RPMI8226 (cell line): ENCODE results near the gene PAPPA2.

ENCODE experiments used
- DNase-seq: peaks from one replicate; pipeline ENCODE4 v3.0.0-alpha.2; 2015

PAPPA2 gene

GRCh38 chr1:176775996-176776395 lies 313.0 kb downstream of the PAPPA2 start:
- DNase-seq = no peak

DNA sequence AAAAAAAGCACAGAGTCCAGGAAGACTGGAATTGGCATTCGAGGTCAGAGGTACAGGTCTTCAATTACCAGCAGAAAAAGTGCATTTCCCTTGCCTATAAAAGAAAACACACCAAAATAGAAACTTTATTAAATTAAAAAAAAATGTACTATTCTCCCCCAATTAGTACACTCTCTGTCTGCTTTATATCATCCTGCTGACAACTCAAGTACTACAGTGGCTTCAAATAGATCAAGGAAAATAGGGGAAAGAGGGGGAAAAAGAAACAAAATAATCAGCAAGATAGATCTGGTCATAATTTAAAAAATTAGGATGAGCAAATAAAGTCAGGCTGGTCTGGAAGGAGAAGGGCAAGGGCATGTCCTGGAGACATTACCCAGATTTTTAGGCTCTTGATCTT lies 315.1 kb downstream of the PAPPA2 start:
- DNase-seq = no peak

GRCh38 chr1:176779992-176780328 lies 317.0 kb downstream of the PAPPA2 start:
- DNase-seq = no peak

GRCh38 chr1:176783309-176783708 lies 320.3 kb downstream of the PAPPA2 start:
- no peak for DNase-seq

DNA sequence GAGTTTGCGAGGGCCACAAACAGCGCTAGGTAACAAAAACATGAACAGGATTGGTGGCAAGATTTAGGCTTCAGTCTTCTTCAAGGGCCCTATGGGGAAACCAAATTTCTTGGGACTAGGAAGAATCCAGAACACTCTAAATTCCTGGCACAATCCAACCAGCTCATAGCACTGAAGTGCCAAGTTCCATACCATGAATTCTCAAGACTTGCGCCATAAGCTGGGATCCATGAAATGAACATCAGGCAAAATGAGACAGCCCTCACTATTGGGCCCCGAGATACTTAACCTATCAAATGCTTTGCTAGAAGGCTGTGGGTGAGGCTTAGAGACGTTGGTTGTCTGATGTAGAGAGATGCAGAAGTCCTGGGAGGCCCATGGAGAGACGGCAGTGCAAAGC lies 322.1 kb downstream of the PAPPA2 start:
- no peak for DNase-seq

DNA sequence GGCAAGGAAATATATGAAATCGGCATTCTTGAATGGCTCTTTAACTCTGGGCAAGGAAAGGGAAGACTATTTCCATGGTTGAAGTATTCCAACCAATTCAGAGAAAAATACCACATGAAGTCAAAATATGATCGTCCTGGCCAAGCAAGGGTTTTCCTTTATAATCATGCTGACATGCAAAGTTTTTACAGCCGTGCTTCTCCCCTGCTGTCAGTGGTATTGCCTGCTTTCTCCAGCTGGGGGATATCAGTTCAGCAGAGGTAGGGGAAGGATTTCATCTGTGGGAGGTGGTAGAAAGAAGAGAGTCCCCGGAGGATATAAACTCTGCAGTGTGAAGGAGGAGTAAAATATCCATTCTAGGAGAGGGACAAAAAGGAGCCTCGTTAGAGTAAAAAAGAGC lies 322.8 kb downstream of the PAPPA2 start:
- DNase-seq = no peak

GRCh38 chr1:176786274-176786673 lies 323.3 kb downstream of the PAPPA2 start:
- no peak for DNase-seq

DNA sequence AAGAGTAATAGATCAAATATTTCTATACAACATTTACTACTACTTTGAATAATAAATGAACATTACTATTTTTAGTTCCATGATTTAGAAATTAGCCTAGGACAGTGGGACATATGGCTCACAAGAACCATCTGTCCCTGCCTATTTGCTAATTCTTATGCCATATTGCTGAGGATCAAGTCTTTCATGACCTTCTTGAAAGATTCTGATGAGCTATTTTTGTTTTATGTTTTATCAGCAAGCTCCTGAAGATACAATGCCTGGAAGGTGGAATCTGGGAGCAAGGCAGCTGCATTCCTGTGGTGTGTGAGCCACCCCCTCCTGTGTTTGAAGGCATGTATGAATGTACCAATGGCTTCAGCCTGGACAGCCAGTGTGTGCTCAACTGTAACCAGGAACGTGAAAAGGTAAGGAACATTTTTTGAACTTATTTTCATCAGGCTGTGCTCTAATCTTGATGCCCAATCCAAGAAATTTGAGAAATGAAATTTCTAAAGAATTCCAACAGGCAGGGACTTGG lies 326.7 kb downstream of the PAPPA2 start:
- no peak for DNase-seq

DNA sequence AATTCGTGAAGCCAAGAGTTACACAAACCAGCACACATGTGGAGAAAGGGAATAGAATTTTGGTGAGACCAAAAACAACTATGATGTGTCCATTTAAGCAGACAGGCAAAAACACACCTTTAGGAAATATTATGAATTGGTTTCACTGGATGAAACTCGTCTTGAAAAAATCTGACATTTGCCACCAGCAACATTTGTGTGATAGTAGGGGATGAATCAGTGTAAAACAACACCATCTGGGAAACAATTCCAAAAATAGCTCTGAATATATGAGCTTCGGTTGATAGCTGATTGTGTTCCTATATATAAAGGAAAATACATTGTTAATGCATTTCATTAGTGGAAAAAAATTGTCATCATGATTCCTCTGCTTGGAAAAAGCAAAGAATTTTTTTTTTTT lies 327.8 kb downstream of the PAPPA2 start:
- DNase-seq = no peak

DNA sequence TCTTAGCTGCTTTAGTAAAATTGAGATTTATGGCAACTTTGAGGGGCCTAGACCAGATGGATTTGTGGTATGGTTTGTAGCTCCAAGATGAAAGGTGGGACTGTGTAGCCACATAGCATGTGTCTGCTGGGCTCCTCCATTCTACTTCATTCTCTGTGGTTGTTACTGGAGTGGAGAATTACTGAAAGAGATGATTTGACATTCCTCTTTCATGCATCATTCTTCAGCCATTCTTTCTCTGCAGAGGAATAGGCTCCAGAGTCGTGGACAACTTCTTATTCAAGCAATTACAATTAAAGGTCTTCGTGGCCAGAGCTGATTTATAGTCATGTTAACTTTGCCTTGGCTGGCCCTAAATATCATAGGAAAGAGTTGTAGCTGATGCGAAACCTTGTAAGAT lies 328.9 kb downstream of the PAPPA2 start:
- DNase-seq = no peak

DNA sequence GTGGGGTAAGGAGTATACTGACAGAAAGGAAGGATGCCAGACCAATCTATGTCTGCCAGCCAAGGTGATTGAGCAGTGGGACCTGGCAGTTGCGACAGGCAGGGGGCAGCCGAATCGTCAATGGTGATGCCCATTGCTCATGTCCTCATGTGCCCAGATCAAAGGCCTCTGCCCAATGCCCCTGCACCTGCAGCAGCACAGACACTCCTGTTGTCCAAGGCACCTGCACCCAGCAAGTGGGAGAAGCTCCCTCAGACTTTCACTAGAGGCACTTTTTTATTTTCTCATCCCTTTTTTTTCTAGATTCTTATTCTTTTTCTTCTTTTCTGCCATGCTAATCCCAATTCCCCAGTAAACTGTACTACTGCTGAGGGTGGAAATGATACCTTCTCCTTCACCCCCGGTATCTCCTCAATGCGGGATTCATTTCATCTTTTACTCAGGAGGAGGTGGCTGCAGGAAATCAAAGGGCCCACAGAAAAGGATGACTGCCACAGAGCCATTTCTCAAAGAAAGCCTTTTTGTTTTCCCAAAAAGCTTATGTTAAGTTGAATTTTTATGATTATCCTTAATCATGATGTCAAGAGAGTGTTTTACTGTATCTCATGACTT lies 332.0 kb downstream of the PAPPA2 start:
- no peak for DNase-seq

DNA sequence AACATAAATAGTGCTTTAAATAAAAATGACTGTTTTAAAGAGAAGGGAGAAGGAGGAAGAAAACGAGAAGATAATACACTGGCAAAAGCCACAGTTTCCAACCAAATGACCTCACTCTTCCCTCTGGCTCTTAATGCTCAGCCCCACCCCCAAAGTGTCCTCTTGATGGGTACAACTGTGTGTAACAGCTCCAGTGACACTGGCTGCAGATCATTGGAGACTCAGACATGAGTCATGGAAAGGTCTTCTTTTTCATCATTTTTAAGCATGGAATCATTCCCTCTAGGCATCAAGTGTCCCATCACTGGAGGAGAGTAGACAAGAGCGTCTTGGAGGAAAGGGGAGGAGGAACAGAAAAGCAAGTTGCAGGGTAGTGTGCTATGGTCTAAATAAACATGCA lies 333.0 kb downstream of the PAPPA2 start:
- DNase-seq = no peak

DNA sequence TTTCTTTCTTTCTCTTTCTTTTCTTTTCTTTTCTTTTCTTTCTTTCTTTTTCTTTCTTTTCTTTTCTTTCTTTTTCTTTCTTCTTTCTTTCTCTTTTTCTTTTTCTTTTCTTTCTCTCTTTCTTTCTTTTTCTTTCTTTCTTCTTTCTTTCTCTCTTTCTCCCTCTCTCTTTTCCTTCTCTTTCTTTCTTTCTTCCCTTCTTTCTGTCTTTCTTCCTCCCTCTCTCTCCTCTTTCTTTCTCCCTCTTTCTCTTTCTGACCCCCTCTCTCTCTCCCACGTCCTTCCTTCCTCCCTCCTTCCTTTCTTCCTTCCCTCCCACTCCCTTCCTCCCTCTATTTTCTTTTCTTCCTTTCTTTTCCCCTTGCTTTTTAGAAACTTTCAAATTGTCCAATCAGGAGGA lies 333.6 kb downstream of the PAPPA2 start:
- no peak for DNase-seq

GRCh38 chr1:176799327-176799726 lies 336.4 kb downstream of the PAPPA2 start:
- no peak for DNase-seq

DNA sequence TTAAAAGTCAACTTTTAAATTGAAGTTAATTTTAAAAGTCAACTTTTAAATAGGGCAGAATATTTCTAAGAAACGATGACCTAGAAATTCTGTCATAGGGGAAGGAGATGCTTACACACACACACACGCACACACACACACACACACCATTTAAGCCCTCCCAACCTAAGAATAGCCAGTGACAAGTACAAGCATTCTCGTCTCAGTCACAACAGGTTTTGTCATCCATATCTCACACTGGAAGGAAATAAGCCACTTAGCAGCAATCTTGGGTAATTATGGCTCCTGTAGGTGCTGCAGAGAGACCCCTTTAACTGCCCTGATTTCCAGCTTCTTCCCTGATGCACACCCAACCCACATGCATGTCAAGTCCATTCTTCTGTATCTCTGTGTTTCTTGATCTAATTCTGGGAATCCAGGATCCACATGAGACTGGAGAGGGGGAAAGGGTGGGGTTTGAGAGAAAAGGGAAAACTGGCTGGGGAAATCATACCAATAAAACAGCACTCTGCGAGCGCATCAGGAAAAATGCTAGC lies 338.1 kb downstream of the PAPPA2 start:
- DNase-seq = no peak

GRCh38 chr1:176801514-176802020 lies 338.6 kb downstream of the PAPPA2 start:
- no peak for DNase-seq

DNA sequence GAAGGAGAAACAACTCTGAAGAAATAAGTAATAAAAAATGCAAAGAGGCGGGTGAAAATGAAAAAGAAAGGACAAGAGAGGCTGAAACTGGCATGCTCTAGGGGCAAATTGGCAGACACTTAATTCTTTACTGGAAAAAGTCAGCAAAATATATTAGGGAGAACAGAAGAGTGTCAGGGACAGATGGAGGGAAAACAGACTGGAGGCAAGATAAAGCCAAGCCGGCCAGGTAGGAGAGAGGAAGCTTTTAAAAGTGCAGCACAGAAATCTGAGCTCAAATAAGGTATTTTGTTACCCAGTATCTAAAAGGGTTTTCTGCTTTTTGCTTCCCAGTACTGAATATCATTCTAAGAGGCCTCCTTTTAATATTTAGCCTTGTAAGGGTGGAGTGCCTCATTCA lies 339.3 kb downstream of the PAPPA2 start:
- DNase-seq = no peak

DNA sequence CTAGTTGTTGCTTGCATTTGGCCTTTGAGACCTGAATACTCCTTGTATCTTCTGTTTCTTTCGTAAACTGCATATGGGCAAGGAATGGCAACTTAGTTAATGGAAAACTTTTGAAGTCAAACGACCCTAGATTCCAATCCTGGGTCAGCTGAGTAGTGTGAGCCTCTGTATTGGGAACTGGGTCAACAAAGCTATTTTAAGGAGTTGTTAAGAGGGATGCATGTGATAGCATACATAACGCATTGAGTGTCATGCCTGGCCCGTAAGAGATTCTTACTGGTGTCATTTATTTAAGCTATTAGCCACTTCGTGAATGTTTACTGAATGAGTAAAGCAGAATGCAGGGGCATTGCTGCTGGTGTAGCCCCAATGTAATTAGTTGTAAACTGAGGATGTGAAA lies 340.1 kb downstream of the PAPPA2 start:
- no peak for DNase-seq

DNA sequence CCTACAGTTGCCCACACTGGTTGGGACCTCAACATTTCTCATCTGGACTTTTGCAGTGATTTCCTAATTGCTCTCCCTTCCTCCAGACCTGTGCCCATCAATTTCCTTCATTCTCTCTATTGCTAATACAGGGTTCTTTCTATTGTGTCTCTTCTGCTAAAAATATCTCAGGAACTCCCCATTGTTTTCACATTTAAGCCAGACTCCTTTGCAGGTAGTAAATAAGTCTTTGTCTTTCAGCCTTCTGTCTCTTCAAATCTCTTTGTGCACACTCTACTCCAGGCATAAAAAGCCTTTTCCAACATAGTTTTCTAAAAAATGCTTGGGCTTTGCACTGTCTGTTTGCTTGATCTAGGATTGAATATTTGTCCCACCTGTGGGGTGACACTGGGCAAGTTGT lies 340.6 kb downstream of the PAPPA2 start:
- no peak for DNase-seq

GRCh38 chr1:176809292-176809691 lies 346.3 kb downstream of the PAPPA2 start:
- DNase-seq = no peak

DNA sequence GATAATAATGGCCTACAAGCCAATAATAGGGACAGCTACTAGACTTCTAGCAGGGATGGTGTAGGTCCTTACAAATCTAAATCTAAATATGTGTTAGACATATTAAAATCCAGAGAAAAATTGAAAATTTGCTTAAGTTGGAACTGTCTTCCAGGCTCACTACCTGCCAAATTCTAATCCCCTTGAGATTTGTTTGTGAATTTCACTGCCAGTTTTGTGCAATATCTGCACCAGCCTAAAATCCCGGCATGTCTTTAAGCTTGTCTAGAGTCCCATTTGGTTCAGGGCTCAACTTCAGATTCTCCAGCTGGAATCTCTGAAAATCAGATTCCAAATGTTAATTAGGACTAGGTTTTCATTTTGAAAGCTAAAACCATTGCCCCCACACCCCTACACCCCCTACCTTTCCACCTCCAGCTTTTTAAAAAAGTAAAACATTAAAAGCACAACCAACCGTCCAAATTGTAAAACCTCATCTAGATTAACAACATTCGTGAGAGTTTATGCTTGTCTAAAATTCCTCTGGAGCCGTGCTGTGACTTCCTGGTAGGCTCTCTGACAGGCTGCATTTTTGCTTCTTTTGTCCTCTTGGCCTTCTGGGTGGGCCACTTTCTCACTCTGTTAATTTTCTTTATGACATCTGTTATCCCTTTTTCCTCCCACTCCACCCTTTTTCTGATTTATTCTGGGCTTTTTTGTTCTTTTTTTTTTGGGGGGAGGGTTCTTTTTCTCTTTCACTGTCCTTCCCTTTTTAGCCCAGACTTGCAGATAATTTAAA lies 348.7 kb downstream of the PAPPA2 start:
- no peak for DNase-seq

GRCh38 chr1:176815621-176816020 lies 352.6 kb downstream of the PAPPA2 start:
- DNase-seq = no peak

DNA sequence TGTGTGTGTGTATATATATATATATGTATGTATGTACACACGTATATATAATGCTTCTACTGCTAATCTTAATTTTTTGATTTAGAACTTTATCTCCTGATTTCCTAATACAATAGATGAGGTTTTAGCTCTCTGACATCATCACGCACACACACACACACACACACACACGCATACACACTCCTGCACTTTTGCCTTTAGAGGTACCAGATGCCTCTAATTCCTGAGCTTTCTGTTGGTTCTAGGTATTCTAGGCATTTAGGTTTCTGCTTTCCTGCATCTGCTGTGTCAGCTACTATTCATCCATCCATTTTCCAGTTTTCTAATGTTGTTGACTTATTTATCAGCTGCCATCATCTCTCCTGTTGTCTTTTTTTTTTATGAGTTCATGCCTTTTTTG lies 353.3 kb downstream of the PAPPA2 start:
- no peak for DNase-seq

DNA sequence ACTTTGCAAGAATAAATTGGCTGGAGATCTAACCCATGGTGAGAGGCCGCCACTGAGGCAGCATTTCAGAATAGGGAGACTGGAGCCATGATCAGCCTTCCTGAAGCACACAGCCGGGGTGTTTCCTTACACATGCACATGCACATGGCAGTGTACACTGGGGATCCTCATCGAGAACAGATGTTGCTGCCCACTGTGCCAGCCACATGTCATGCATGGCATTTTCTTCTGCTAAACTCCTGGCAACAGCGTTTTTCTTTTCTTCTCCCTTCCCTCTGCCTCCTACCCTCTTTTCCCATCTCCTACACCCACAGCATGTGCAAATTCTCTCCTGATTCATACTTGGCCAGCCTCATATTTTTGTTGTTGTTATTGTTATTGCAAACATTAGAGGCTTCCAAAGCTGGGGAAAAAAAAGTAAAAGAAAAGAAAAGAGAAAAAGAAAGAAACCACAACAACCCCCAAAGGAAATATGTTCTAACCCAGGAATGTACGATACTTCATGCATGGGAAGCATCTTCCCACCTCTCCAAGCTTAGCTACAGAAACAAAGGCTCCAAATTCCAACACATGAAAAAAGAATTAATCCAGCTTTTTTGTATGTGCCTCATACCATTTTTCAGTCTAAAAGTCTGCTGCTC lies 357.5 kb downstream of the PAPPA2 start:
- no peak for DNase-seq
